Fibroblast of lung (primary cell): ENCODE measurements around the gene CENPP.

Source experiments
- EZH2 ChIP-seq: IDR thresholded peaks from 2 replicates; pipeline ENCODE4 v1.5.1; 2012; ENCODE audit warnings: low read length, control low read depth, mild to moderate bottlenecking; ENCODE audit errors: missing control alignments
- TF ChIP-seq, protein P1 (sequence below), 2 donors: IDR thresholded peaks in 1 of 2; conservative IDR thresholded peaks in 1 of 2; 1 replicate in 1 of 2; 2 replicates in 1 of 2; pipeline ENCODE4 v1.5.1; 2011 to 2012; ENCODE audit warnings: low read length in 2 of 2, control low read depth in 1 of 2, inconsistent platforms in 1 of 2, low read depth in 1 of 2, mild to moderate bottlenecking in 1 of 2

DNA sequence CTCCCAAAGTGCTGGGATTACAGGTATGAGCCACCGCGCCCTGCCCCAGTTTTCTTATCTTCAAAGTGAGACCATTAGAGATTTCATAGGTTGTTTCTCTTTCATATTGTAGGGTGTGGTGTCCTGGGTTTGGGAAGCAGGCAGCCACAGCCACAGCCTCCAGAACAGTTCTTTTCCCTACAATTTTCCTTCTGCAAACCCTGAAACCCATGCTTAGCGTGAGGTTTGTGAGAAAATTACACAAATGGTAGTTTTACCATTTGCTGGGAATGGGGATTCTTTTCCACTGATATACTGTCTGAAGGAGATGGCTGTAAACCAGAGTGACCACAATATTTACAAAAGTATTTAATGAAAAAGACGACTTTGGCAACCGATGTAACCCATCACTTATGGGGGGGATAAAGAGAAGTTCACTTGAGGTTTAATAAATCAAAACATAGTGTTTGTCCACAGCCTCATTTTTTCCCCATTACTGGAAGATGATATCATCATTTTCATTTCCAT is 236.8 kb downstream of the CENPP start:
- TF ChIP-seq, protein P1, sequence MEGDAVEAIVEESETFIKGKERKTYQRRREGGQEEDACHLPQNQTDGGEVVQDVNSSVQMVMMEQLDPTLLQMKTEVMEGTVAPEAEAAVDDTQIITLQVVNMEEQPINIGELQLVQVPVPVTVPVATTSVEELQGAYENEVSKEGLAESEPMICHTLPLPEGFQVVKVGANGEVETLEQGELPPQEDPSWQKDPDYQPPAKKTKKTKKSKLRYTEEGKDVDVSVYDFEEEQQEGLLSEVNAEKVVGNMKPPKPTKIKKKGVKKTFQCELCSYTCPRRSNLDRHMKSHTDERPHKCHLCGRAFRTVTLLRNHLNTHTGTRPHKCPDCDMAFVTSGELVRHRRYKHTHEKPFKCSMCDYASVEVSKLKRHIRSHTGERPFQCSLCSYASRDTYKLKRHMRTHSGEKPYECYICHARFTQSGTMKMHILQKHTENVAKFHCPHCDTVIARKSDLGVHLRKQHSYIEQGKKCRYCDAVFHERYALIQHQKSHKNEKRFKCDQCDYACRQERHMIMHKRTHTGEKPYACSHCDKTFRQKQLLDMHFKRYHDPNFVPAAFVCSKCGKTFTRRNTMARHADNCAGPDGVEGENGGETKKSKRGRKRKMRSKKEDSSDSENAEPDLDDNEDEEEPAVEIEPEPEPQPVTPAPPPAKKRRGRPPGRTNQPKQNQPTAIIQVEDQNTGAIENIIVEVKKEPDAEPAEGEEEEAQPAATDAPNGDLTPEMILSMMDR (conservative IDR thresholded peaks at IDR 0.05 in 1 of 2, IDR thresholded peaks at IDR 0.05 in 1 of 2; ENCODE audit: low read depth in 1 of 2, low read length in 2 of 2): no peak
- TF ChIP-seq EZH2: no peak
